Thymus (tissue), 11 donors: ENCODE results near the gene EHD1. TPM values are rescaled to one million over a fixed set of nuclear protein-coding genes. Genes with fewer than 3 reads are reported as not detected.

ENCODE experiments used
- DNase-seq, 9 donors: peaks; one replicate each; pipeline ENCODE4 v3.0.0-alpha.2; 2013; ENCODE audit warnings: low spot score in 9 of 9, low read depth in 6 of 9, missing footprints in 1 of 9
- H3K27ac ChIP-seq, 2 donors: one replicate each; pipeline ENCODE4 v1.5.1; 2013; ENCODE audit warnings: control low read depth in 1 of 2, low read depth in 1 of 2, low read length in 1 of 2, mild to moderate bottlenecking in 1 of 2, moderate library complexity in 1 of 2
- H3K27me3 ChIP-seq, 2 donors: one replicate each; pipeline ENCODE4 v1.5.1; 2013; ENCODE audit warnings: low read length in 1 of 2; ENCODE audit not compliant: control insufficient read depth in 2 of 2, insufficient read depth in 1 of 2
- H3K36me3 ChIP-seq, 2 donors: one replicate each; pipeline ENCODE4 v1.5.1; 2013; ENCODE audit warnings: low read length in 1 of 2, mild to moderate bottlenecking in 1 of 2, moderate library complexity in 1 of 2; ENCODE audit not compliant: control insufficient read depth in 2 of 2, insufficient read depth in 2 of 2
- H3K4me1 ChIP-seq, 2 donors: one replicate each; pipeline ENCODE4 v1.5.1; 2013; ENCODE audit warnings: low read length in 2 of 2; ENCODE audit not compliant: control insufficient read depth in 2 of 2, insufficient read depth in 2 of 2
- H3K4me3 ChIP-seq, 2 donors: one replicate each; pipeline ENCODE4 v1.5.1; 2013; ENCODE audit warnings: low read length in 2 of 2, control low read depth in 1 of 2, mild to moderate bottlenecking in 1 of 2
- H3K9me3 ChIP-seq, 2 donors: one replicate each; pipeline ENCODE4 v1.5.1; 2013; ENCODE audit warnings: low read length in 1 of 2, mild to moderate bottlenecking in 1 of 2; ENCODE audit not compliant: control insufficient read depth in 2 of 2, insufficient read depth in 1 of 2
- WGBS: extraction: QIAGEN DNeasy Blood & Tissue Kit; methylation state at CpG from one replicate; pipeline ENCODE4 v1.1.7; 2013; 5-methylcytosine and 5-hydroxymethylcytosine counted together
- polyA plus RNA-seq: library from polyadenylated mRNA; stranded (reverse); fragments of 200-250 nt; gene quantifications from one replicate; pipeline ENCODE4 v1.2.3, GENCODE V29; 2013
- total RNA-seq: library from RNA; stranded (reverse); fragments of 120-200 nt; gene quantifications from one replicate; pipeline ENCODE4 v1.2.4, GENCODE V29; 2013
- donor health status: healthy.

The EHD1 gene
- total and polyA plus RNA-seq, 2 donors: 17.3 to 32.3 TPM

- H3K4me1 ChIP-seq: peaks cover 53 to 99% of the 10 kb centered on the region in 2 donors
- H3K36me3 ChIP-seq: peaks cover 40 to 55% of the 10 kb centered on the region in 2 donors
- H3K27me3 ChIP-seq: no peaks in the 10 kb centered on the region
- H3K4me3 ChIP-seq: no peak overlapping the region
- DNase-seq: peak in 2 of 9 donors; percentile 52 to 69
- no peaks in the 10 kb centered on the region for H3K9me3 ChIP-seq
- WGBS: 52% methylated on average over 27 of the region's 27 CpGs
- peak overlapping the region; percentile 75 to 82 for H3K27ac ChIP-seq
These were observed 24.7 kb downstream of the EHD1 start for GRCh38 chr11:64853709-64854108.

GRCh38 chr11:64852804-64853509 is 25.5 kb downstream of the EHD1 start:
- DNase-seq: no peak
- peak overlapping the region; percentile 82 to 85 for H3K27ac ChIP-seq
- 84% methylated on average over 24 of the region's 24 CpGs for WGBS
- peaks cover 0 to 4% of the 10 kb centered on the region in 2 donors for H3K9me3 ChIP-seq
- no peak overlapping the region for H3K4me3 ChIP-seq
- H3K27me3 ChIP-seq: no peaks in the 10 kb centered on the region
- H3K36me3 ChIP-seq: peaks cover 37 to 52% of the 10 kb centered on the region in 2 donors
- peaks cover 56 to 99% of the 10 kb centered on the region in 2 donors for H3K4me1 ChIP-seq

- no peaks in the 10 kb centered on the region for H3K27me3 ChIP-seq
- WGBS: 72% methylated on average over 8 of the region's 8 CpGs
- DNase-seq: no peak
- peaks cover 57 to 97% of the 10 kb centered on the region in 2 donors for H3K4me1 ChIP-seq
- peak overlapping the region; percentile 82 to 85 for H3K27ac ChIP-seq
- H3K36me3 ChIP-seq: peaks cover 31 to 42% of the 10 kb centered on the region in 2 donors
- no peak overlapping the region for H3K4me3 ChIP-seq
- H3K9me3 ChIP-seq: peaks cover 0 to 4% of the 10 kb centered on the region in 2 donors
These were observed 26.5 kb downstream of the EHD1 start for GRCh38 chr11:64851831-64852351.

GRCh38 chr11:64850979-64851567 is 27.3 kb downstream of the EHD1 start:
- Histone ChIP-seq H3K27me3 (no peaks in the 10 kb centered on the region), H3K27ac (peak overlapping the region; percentile 82 to 85), H3K4me3 (no peak overlapping the region), H3K4me1 (peaks cover 54 to 89% of the 10 kb centered on the region in 2 donors), H3K9me3 (peaks cover 0 to 4% of the 10 kb centered on the region in 2 donors), H3K36me3 (peaks cover 23 to 36% of the 10 kb centered on the region in 2 donors)
- peak in 3 of 9 donors; percentile 60 to 78 (median 67) for DNase-seq
- 28% methylated on average over 13 of the region's 13 CpGs for WGBS

GRCh38 chr11:64849598-64850356 is 28.6 kb downstream of the EHD1 start:
- Histone ChIP-seq H3K27me3 (no peaks in the 10 kb centered on the region), H3K27ac (no peak overlapping the region), H3K9me3 (peaks cover 0 to 4% of the 10 kb centered on the region in 2 donors), H3K4me1 (peaks cover 55 to 82% of the 10 kb centered on the region in 2 donors), H3K4me3 (no peak overlapping the region), H3K36me3 (peaks cover 12 to 26% of the 10 kb centered on the region in 2 donors)
- 93% methylated on average over 19 of the region's 19 CpGs for WGBS
- DNase-seq: no peak

- H3K27ac ChIP-seq: peak overlapping the region; percentile 26 to 82
- WGBS: 82% methylated on average over 16 of the region's 16 CpGs
These were observed 29.4 kb downstream of the EHD1 start for GRCh38 chr11:64848826-64849597.

GRCh38 chr11:64848214-64848825 is 30.1 kb downstream of the EHD1 start:
- H3K36me3 ChIP-seq: peaks cover 0 to 11% of the 10 kb centered on the region in 2 donors
- H3K4me3 ChIP-seq: no peak overlapping the region
- H3K9me3 ChIP-seq: peaks cover 0 to 4% of the 10 kb centered on the region in 2 donors
- peaks cover 50 to 75% of the 10 kb centered on the region in 2 donors for H3K4me1 ChIP-seq
- H3K27ac ChIP-seq: peak overlapping the region; percentile 43 to 82
- DNase-seq: no peak
- H3K27me3 ChIP-seq: no peaks in the 10 kb centered on the region
- WGBS: 84% methylated on average over 6 of the region's 6 CpGs

More at GRCh38 chr11:64848826-64849597, 29.4 kb downstream of the EHD1 start:
- peaks cover 0 to 4% of the 10 kb centered on the region in 2 donors for H3K9me3 ChIP-seq
- peaks cover 4 to 18% of the 10 kb centered on the region in 2 donors for H3K36me3 ChIP-seq
- no peaks in the 10 kb centered on the region for H3K27me3 ChIP-seq
- H3K4me1 ChIP-seq: peaks cover 53 to 78% of the 10 kb centered on the region in 2 donors
- DNase-seq: peak in 4 of 9 donors; percentile 62 to 83 (median 68)
- H3K4me3 ChIP-seq: no peak overlapping the region
